Keratinocyte (primary cell): Measurements from ENCODE around the gene ZNF362. TPM values are rescaled to one million over a fixed set of nuclear protein-coding genes. Genes with fewer than 3 reads are reported as not detected.

Source experiments
- DNase-seq: peaks from one replicate; pipeline ENCODE4 v3.0.0-alpha.2; 2011; ENCODE audit warnings: low read depth, missing footprints, low spot score
- FAIRE-seq: peaks from 2 replicates; lab custom pipeline; 2011; peaks lifted over from hg19 to GRCh38; lab: Jason Lieb, UNC
- H2AFZ ChIP-seq: 2 replicates; pipeline ENCODE4 v1.6.0; 2012; ENCODE audit warnings: low read length, control low read depth, inconsistent platforms; ENCODE audit not compliant: control insufficient read depth
- H3K27ac ChIP-seq: 2 replicates; pipeline ENCODE4 v1.5.1; 2011; ENCODE audit warnings: low read length; ENCODE audit not compliant: control insufficient read depth, insufficient read depth
- H3K27me3 ChIP-seq: 3 replicates; pipeline ENCODE4 v1.6.0; 2011; ENCODE audit warnings: low read length; ENCODE audit not compliant: control insufficient read depth, insufficient read depth; ENCODE audit errors: extremely low read depth
- H3K36me3 ChIP-seq, 2 experiments: 2 replicates in 1 of 2; 3 replicates in 1 of 2; pipeline ENCODE4 v1.5.1; 2011; ENCODE audit warnings: low read length in 2 of 2, mild to moderate bottlenecking in 1 of 2; ENCODE audit not compliant: control insufficient read depth in 2 of 2, insufficient read depth in 2 of 2; ENCODE audit errors: extremely low read depth in 1 of 2
- H3K4me1 ChIP-seq: 3 replicates; pipeline ENCODE4 v1.5.1; 2011; ENCODE audit warnings: low read length; ENCODE audit not compliant: control insufficient read depth, insufficient read depth; ENCODE audit errors: extremely low read depth
- H3K4me2 ChIP-seq: 3 replicates; pipeline ENCODE4 v1.6.0; 2011; ENCODE audit warnings: low read depth, low read length; ENCODE audit not compliant: control insufficient read depth, insufficient read depth; ENCODE audit errors: extremely low read depth
- H3K4me3 ChIP-seq, 3 experiments: fragments of 200-600 bp in 1 of 3; sonication (generic) in 1 of 3; 2 replicates in 2 of 3; 3 replicates in 1 of 3; pipeline ENCODE4 v1.5.1; 2011 to 2016; ENCODE audit warnings: low read length in 3 of 3, mild to moderate bottlenecking in 3 of 3, control low read depth in 2 of 3, inconsistent platforms in 1 of 3, low read depth in 1 of 3, mixed read lengths in 1 of 3, mixed run types in 1 of 3, moderate library complexity in 1 of 3; ENCODE audit not compliant: control insufficient read depth in 2 of 3, insufficient read depth in 2 of 3; ENCODE audit errors: extremely low read depth in 1 of 3
- H3K79me2 ChIP-seq: 2 replicates; pipeline ENCODE4 v1.6.0; 2012; ENCODE audit warnings: low read length; ENCODE audit not compliant: control insufficient read depth, insufficient read depth
- H3K9ac ChIP-seq: 3 replicates; pipeline ENCODE4 v1.6.0; 2011; ENCODE audit warnings: low read length; ENCODE audit not compliant: control insufficient read depth, insufficient read depth; ENCODE audit errors: extremely low read depth
- H3K9me1 ChIP-seq: 3 replicates; pipeline ENCODE4 v1.6.0; 2011; ENCODE audit warnings: low read length; ENCODE audit not compliant: control insufficient read depth, insufficient read depth; ENCODE audit errors: extremely low read depth
- H3K9me3 ChIP-seq: 2 replicates; pipeline ENCODE4 v1.5.1; 2012; ENCODE audit warnings: low read depth, low read length; ENCODE audit not compliant: control insufficient read depth
- H4K20me1 ChIP-seq: 3 replicates; pipeline ENCODE4 v1.6.0; 2011; ENCODE audit warnings: low read length; ENCODE audit not compliant: control insufficient read depth, insufficient read depth; ENCODE audit errors: extremely low read depth
- EZH2 ChIP-seq: IDR thresholded peaks from one replicate; pipeline ENCODE4 v1.6.1; 2012; ENCODE audit warnings: inconsistent platforms, mild to moderate bottlenecking, low read length, moderate library complexity
- dilution Hi-C: fragments of 300-500 bp; cut with MboI; formaldehyde crosslinking; loops from one replicate; pipeline ENCODE4 v1.7.0; 2020; ENCODE audit warnings: low sequenced_read_pairs; ENCODE audit not compliant: extremely low pct_ligation_motif_present
- polyA plus RNA-seq, 5 experiments: library from polyadenylated mRNA; depleted of rRNA in 3 of 5; stranded (reverse) in 3 of 5; stranded (forward) in 1 of 5; unstranded in 1 of 5; fragments of >200 nt; gene quantifications; 1 replicate in 1 of 5; 2 replicates in 3 of 5; 3 replicates in 1 of 5; pipeline versions ENCODE4 v1.2.1 to v1.2.3, GENCODE V29; 2011 to 2012; ENCODE audit warnings: missing spikeins in 2 of 5, low read depth in 1 of 5, low replicate concordance in 1 of 5
- TF ChIP-seq, protein P1 (sequence below), 3 experiments: IDR thresholded peaks in 1 of 3; conservative IDR thresholded peaks in 1 of 3; optimal IDR thresholded peaks in 1 of 3; 2 replicates in 2 of 3; 3 replicates in 1 of 3; pipeline versions ENCODE3 to v1.5.1; 2011; ENCODE audit warnings: low read length in 3 of 3, mild to moderate bottlenecking in 3 of 3, moderate library complexity in 2 of 3, control low read depth in 1 of 3, inconsistent platforms in 1 of 3; ENCODE audit not compliant: insufficient read depth in 2 of 3; ENCODE audit errors: extremely low read depth in 1 of 3

Gene ZNF362
- polyA plus RNA-seq, 1 donor (not counting 4 experiments of a cell fraction or from before 2014, with no cell fraction given): 2.2 TPM

DNA sequence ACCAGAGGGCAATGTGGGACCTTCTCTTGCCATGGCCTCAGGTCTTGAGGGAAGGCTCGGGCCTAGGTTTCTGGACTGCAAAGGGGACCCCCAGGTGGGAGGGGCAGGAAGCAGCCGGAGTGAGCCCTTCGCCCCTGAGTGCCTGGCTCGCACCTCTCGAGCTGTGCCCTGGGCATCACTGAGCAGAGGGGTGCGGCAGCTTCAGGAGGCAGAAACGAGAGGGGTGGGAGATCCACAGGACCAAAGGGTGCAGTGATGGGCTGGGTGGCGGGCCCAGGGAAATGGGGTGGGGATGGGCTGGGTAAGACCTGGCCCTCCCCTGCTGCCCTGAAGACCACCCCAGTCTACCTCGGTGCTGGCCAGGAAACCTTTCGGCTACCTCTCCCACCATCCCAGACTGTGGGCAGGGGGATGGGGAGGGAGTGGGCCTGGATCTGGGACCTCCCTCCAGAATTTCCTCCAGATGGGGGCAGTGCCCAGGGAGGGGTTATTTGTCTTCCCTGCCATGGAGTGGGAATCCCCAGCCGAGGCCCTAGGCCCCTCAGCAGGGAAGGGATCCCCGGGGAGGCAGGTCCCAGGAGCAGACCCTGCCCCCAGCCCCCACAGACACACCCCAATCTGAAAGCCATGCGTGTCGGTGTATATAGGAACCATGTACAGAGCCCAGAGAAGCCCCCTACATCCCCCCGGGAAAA, 43.3 kb downstream of the ZNF362 start:
- Histone ChIP-seq H3K9ac (no peak overlapping the region), H3K9me1 (no peaks in the 10 kb centered on the region), H3K27ac (no peak overlapping the region), H3K4me2 (no peak overlapping the region), H3K4me3 (no peak overlapping the region), H3K79me2 (no peaks in the 10 kb centered on the region), H3K9me3 (no peaks in the 10 kb centered on the region), H2AFZ (no peak overlapping the region), H3K36me3 (peaks cover 2 to 4% of the 10 kb centered on the region in 2 experiments), H3K4me1 (peaks cover 3% of the 10 kb centered on the region), H3K27me3 (no peaks in the 10 kb centered on the region), H4K20me1 (no peaks in the 10 kb centered on the region)
- no peak for FAIRE-seq
- dilution Hi-C loops: no loop called here
- TF ChIP-seq, protein P1, sequence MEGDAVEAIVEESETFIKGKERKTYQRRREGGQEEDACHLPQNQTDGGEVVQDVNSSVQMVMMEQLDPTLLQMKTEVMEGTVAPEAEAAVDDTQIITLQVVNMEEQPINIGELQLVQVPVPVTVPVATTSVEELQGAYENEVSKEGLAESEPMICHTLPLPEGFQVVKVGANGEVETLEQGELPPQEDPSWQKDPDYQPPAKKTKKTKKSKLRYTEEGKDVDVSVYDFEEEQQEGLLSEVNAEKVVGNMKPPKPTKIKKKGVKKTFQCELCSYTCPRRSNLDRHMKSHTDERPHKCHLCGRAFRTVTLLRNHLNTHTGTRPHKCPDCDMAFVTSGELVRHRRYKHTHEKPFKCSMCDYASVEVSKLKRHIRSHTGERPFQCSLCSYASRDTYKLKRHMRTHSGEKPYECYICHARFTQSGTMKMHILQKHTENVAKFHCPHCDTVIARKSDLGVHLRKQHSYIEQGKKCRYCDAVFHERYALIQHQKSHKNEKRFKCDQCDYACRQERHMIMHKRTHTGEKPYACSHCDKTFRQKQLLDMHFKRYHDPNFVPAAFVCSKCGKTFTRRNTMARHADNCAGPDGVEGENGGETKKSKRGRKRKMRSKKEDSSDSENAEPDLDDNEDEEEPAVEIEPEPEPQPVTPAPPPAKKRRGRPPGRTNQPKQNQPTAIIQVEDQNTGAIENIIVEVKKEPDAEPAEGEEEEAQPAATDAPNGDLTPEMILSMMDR (optimal IDR thresholded peaks at IDR 0.05 in 1 of 3, IDR thresholded peaks at IDR 0.05 in 1 of 3, conservative IDR thresholded peaks at IDR 0.05 in 1 of 3; ENCODE audit: extremely low read depth in 1 of 3, insufficient read depth in 2 of 3, low read length in 3 of 3): no peak
- TF ChIP-seq EZH2: no peak
- no peak for DNase-seq

DNA sequence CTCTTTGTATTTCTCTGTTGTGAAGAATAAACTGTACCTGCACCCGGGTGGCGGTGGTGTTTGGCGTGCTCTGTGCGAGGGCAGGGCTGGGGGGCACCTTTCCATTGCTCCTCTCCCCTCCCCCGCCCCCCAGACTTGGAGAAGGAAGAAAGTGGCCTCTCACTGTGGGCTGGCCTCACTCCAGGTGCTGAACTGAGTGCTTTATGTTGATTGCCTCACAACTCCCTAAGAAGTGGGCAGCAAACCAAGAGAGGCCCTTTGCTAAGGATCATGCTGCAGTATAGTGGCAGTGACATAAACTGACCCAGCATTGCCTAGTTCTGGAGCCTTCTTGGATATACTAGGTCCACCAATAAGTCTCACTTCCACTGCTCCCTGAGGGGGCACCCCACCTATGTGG, 44.4 kb downstream of the ZNF362 start:
- H3K4me2 ChIP-seq: no peak overlapping the region
- FAIRE-seq: no peak
- H3K79me2 ChIP-seq: no peaks in the 10 kb centered on the region

More for the DNA sequence above, 44.4 kb downstream of the ZNF362 start:
- no peak for DNase-seq
- Histone ChIP-seq H4K20me1 (no peaks in the 10 kb centered on the region), H3K9me3 (no peaks in the 10 kb centered on the region), H3K9ac (no peak overlapping the region), H3K27ac (no peak overlapping the region), H3K36me3 (peaks cover 0 to 4% of the 10 kb centered on the region in 2 experiments), H3K4me3 (no peak overlapping the region), H3K9me1 (no peaks in the 10 kb centered on the region), H3K27me3 (no peaks in the 10 kb centered on the region), H3K4me1 (peaks cover 2% of the 10 kb centered on the region), H2AFZ (no peak overlapping the region)
- TF ChIP-seq, protein P1 (optimal IDR thresholded peaks at IDR 0.05 in 1 of 3, IDR thresholded peaks at IDR 0.05 in 1 of 3, conservative IDR thresholded peaks at IDR 0.05 in 1 of 3; ENCODE audit: extremely low read depth in 1 of 3, insufficient read depth in 2 of 3, low read length in 3 of 3): no peak
- no peak for TF ChIP-seq EZH2
- dilution Hi-C loops: no loop called here
